GM19438 (cell line): Measurements from ENCODE around the gene OPCML.

Experiments
- ATAC-seq: cut with Tn5 transposase; IDR thresholded peaks from one replicate; pipeline ENCODE4 v1.9.1; 2021; ENCODE audit warnings: low read depth; ENCODE audit not compliant: unreplicated experiment

OPCML gene

GRCh38 chr11:132782102-132782501 lies 750.2 kb downstream of the OPCML start:
- ATAC-seq = no peak

GRCh38 chr11:132780046-132780445 lies 752.3 kb downstream of the OPCML start:
- ATAC-seq = no peak

- ATAC-seq = no peak
Measured at GRCh38 chr11:132779497-132779896, 752.8 kb downstream of the OPCML start.

- ATAC-seq = no peak
Measured at GRCh38 chr11:132777067-132777975, 755.0 kb downstream of the OPCML start.

GRCh38 chr11:132773751-132774150 lies 758.5 kb downstream of the OPCML start:
- ATAC-seq = no peak

GRCh38 chr11:132772703-132773545 lies 759.4 kb downstream of the OPCML start:
- ATAC-seq = no peak

- no peak for ATAC-seq
Measured at GRCh38 chr11:132771746-132772145, 760.6 kb downstream of the OPCML start.

- ATAC-seq = no peak
Measured at GRCh38 chr11:132770829-132771530, 761.3 kb downstream of the OPCML start.

GRCh38 chr11:132763503-132763902 lies 768.8 kb downstream of the OPCML start:
- no peak for ATAC-seq

- ATAC-seq = no peak
Measured at GRCh38 chr11:132755934-132756333, 776.4 kb downstream of the OPCML start.

GRCh38 chr11:132751516-132752250 lies 780.6 kb downstream of the OPCML start:
- no peak for ATAC-seq

- no peak for ATAC-seq
Measured at GRCh38 chr11:132746305-132746704, 786.0 kb downstream of the OPCML start.

- no peak for ATAC-seq
Measured at GRCh38 chr11:132745306-132745705, 787.0 kb downstream of the OPCML start.

GRCh38 chr11:132744771-132745170 lies 787.5 kb downstream of the OPCML start:
- ATAC-seq = no peak

- ATAC-seq = no peak
Measured at GRCh38 chr11:132743601-132744000, 788.7 kb downstream of the OPCML start.

GRCh38 chr11:132742929-132743328 lies 789.4 kb downstream of the OPCML start:
- no peak for ATAC-seq

- no peak for ATAC-seq
Measured at GRCh38 chr11:132734217-132734616, 798.1 kb downstream of the OPCML start.

GRCh38 chr11:132728026-132728425 lies 804.3 kb downstream of the OPCML start:
- ATAC-seq = no peak

GRCh38 chr11:132721526-132721925 lies 810.8 kb downstream of the OPCML start:
- no peak for ATAC-seq

- ATAC-seq = no peak
Measured at GRCh38 chr11:132719684-132720083, 812.6 kb downstream of the OPCML start.
